ENCODE results near the gene ZSCAN10.
A peak's percentile ranks its signal among the peaks of the same experiment; 100 is the strongest.

ZSCAN10 gene

DNA sequence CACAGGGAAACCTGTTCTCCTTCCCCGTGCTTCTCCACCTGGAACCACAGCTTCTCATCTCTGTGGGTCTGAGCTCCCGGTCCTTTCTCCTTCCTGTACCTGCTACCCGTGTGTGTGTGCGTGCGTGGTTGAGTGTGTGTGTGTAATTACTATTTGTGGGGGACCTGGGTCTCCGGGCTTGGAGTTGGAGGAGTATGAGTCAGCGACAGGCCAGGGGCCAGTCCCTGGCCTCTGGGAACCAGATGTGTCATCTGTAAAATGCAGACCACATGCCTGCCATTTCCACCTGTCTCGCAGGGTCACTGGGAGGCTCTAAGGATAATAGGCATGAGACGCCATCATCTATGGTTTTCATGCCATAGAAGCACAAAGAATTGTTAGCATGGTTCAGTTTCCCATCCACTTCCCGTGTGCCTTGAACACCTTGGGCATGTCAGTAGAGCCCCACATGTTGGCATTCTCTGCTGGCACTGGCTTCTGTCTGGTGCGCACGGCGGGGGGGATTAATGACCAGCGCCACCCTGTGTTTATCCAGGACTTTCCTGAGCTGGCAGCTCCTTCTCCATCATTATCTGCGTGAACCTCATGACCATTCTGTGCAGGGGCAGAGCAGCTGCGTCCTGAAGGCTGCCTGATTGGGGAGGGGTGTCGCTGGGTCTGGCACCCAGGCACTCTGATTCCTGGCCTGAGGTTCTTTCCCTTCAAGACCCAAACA is 14.8 kb upstream of the ZSCAN10 start:
- DNase-seq (ENCODE audit: low read depth), result no peak
- H3K4me3 ChIP-seq (ENCODE audit: low read depth, low read length), result peak overlapping the region; percentile 97

DNA sequence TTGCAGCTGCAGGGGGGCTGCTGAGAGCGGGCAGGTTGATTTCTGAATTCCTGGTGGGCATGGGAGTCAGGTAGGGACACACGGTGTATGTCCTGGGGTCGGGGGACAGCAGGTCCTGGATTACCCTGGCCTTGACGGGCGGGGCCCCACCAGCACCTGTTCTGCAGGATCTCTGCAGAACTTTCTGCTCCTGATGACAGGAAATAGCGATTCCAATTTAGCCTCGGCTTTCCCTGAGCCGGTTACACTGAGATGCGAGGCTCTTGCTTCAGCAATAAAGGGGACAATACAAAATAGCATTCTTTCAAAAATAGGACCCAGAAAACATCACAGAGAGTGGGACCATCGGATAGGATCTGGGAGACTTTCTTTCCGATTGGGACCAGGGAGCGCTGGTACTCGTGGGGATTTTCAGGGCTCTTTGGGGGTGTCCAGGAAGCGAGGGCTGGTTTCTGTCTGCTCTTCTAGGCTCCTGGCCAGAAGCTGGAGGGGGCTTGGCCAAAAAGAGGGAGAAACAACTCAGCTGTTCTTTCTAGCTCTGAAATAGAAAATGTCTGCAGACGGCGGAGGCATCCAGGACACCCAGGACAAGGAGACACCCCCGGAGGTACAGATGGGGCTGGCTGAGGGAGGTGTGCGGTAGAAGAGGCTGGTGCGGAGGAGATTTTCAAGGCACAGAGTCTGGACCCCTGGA is 13.9 kb upstream of the ZSCAN10 start:
- peak overlapping the region; percentile 97 for H3K4me3 ChIP-seq (ENCODE audit: low read depth, low read length)
- no peak for DNase-seq (ENCODE audit: low read depth)

DNA sequence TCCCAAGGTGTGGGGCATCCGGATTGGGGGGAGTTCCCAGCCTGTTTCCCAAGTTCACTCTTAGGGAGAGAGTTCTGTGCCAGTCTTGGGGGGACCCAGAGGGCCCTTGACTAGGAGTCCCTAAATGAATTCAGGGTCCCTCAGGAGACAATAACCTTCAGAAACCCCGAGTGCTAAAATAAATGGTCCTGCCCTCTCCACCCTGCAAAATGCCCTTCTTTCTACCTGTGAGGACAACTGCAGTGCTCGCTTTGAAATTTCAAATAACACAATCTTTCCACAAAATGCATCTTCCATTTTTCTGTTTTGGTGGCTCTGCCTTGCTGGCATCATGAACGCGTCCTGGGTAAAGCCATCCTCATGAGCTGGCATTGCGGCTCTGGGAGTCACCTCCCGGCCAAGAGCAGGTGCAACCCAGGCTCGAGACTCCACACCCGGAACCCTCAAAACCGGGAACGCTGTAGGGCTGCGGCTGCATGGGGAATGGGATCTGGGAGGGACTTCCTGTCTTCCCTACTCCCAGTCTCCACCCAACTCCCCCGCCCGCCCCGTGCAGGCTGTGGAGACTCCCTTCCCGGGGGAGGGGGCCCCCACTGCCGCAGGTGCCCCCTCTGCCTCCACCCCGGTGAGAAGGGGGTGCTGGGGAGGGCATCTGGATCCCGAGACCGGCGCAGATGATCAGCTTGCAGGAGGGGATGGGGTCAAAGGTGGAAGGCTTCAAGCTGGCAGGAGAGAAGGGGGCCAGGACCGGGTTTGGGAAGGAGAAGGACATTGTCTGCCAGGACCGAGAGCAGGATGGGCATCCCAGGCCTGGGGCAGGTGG is 13.2 kb upstream of the ZSCAN10 start, which contains the start of gene ZNF205:
TSS of gene ZNF205 (plus strand) at position 529 of the 823 bp plus-strand sequence. CDS start 845 bp downstream, outside the sequence.
- peak within 1 kb of the TSS; percentile 97 for H3K4me3 ChIP-seq (ENCODE audit: low read depth, low read length)

DNA sequence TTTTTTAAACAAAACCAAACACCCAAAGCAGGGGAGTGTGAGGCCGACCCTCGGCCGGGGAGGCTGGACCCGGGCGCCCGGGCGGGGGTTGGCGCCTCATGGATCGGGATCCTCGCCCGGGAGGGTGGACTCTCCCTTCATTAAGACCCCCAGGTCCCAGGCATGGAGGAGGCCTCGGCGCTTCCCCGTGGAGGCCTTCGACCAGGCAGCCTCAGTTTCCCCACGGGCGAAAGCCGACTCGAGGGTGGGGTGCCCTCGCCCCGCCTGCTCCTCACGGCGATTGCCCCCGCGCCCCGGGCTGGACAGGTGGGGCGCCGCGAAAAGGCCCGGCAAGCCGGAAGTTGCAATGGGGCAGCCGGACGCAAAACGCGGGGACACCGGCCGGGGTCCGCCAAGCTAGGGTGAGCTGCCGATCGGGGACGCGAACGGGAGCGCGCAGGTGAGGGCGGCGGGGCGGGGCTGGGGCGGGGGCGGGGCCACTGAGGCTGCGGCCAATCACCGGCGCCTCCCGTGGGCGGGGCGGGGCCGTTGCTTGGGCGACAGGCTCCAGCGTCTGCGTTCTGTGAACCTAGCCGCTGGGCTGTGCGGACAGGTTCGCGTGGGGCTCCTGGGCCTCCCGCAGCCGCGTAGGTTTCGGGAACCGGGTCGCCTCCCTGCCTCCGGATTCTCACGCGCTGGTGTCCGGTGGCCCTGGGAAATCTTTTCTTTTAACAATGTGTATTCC is 7.3 kb upstream of the ZSCAN10 start:
- DNase-seq (ENCODE audit: low read depth), result peak; percentile 58
- H3K4me3 ChIP-seq (ENCODE audit: low read depth, low read length), result peak overlapping the region; percentile 63

More for the DNA sequence above, 13.2 kb upstream of the ZSCAN10 start, which contains the start of gene ZNF205:
- no peak for DNase-seq (ENCODE audit: low read depth)

DNA sequence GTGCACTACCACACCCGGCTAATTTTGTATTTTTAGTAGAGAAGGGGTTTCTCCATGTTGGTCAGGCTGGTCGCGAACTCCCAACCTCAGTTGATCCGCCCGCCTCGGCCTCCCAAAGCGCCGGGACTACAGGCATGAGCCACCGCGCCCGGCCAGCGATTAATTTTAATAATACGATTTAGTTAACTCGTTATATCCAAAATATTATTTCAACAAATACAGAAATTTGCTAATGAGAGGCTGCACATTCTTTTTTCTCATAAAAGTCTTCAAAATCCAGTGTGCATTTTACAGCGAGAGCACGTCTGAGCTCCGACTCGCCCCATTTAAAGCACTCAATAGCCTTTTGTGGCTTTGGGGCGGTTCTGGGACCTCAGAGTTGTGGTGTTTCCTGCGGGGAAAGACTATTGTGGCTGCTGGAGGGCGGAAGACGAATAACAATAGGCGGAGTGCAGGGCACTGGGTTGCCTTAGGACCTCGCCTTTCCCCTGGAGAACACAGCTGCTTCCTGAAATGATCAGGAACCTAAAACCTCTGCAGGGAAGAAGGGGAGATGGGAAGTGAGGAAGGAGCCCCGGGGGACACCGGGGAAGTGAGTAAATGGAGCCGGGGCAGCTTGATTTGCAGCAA is 2.9 kb upstream of the ZSCAN10 start:
- H3K4me3 ChIP-seq (ENCODE audit: low read depth, low read length), result no peak overlapping the region
- DNase-seq (ENCODE audit: low read depth), result no peak

DNA sequence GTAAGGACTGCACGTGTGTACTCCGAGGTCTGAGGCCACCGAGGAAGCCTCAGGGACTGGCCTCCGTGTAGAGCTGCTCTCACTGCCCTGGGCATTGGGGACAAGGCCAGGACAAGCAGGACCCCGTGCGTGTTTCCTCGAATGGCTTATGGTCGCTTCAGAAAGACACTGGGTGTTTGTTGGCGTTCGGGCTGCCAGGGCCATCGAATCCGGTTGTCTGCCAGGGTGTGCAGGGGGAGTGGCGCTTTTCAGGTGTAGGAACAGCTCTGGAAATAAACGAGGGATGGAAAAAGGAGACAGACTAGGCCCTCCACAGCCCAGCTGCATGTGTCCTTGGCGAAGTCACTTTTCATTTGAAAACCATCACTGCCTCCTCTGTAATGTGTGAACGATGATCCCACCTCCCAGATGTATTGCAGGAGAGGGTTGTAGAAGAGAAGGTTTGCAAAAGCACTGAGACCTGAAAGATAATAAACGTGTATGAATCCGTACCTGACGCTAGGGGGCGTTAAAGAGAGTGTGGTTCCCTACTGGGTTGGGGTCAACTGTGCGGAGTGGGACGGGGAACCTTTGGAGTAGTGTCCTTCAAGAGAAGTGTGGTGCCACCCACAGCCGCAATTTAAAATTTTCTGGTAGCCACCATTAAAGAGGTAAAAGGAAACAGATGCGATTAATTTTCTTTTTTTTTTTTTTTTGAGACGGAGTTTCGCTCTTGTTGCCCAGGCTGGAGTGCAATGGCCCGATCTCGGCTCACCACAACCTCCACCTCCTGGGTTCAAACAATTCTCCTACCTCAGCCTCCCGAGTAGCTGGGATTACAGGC is 2.1 kb upstream of the ZSCAN10 start:
- H3K4me3 ChIP-seq (ENCODE audit: low read depth, low read length), result no peak overlapping the region
- DNase-seq (ENCODE audit: low read depth), result no peak

DNA sequence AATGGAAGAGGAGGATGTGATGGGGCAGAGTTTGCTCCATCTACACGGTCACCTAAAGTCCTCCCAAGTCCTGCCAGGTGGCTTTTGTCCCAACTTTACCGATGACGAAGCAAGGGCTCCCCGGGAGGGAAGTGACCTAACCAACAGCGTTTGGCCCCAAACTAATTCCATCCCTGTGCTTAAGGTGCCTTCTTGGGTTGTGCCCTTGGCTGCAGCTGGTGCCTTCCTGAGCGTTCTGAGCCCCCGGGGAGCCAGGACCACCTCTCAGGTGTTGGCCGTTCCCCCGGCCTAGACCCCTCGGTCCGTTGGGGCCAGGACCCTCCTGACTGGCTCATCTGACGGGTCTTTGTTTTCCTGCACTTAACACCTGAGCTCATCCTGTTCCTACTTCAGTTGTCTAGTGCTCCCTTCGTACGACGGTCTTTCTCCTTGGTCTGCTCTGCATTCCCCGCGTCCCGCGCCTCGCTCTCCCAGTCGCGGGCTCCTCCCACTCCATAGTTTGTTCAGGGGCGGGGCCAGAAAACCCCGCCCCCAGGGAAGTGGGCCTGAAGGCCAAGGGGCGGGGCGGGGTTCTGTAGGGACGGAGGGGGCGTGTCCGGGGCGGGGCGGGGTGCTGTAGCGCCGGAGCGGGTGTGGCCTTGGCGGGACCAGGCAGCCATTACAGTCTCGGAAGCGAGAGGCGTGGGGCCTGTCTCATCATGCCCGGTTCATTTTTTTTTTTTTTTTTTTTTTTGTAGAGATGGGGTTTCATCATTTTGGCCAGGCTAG is 822 bp upstream of the ZSCAN10 start:
- peak overlapping the region; percentile 20 for H3K4me3 ChIP-seq (ENCODE audit: low read depth, low read length)

DNA sequence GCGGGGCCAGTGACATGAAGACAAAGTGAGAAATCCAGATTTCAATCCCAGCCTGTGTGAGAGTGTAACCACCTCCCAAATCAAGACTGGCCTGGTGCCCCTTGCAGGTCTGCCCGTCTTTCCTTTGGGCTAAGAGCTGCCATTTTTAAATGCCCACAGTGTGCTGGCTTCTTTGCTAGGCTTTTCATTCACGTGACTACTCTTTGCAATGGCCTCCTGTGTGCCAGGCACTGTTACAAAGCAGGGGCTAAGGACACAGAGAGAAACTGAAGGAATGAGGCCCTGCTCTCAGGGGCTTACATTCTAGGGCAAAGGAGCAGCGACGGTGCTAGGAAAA is 269 bp upstream of the ZSCAN10 start:
- DNase-seq (ENCODE audit: low read depth), result no peak
- no peak overlapping the region for H3K4me3 ChIP-seq (ENCODE audit: low read depth, low read length)

More for the DNA sequence above, 822 bp upstream of the ZSCAN10 start:
- DNase-seq (ENCODE audit: low read depth), result peak; percentile 31

DNA sequence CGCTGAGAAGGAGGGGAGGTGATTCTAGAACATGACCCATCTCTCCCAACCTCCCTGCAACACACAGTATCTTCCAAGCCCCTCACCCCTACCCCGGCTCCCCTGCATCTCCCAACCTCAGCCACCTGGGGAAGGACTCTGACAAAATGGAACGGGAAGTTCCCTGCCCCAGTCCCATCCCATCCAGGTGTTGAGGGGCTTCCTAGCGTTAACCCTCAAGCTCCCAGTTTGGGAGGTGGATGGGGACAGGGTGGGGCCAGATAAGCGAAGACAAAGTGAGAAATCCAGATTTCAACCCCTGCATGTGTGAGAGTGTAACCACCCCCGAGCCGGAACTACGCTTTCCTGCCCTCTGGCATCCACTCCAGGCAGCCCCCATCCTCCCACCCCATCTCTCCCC is 1.8 kb downstream of the ZSCAN10 start:
- no peak for DNase-seq (ENCODE audit: low read depth)
- no peak overlapping the region for H3K4me3 ChIP-seq (ENCODE audit: low read depth, low read length)

DNA sequence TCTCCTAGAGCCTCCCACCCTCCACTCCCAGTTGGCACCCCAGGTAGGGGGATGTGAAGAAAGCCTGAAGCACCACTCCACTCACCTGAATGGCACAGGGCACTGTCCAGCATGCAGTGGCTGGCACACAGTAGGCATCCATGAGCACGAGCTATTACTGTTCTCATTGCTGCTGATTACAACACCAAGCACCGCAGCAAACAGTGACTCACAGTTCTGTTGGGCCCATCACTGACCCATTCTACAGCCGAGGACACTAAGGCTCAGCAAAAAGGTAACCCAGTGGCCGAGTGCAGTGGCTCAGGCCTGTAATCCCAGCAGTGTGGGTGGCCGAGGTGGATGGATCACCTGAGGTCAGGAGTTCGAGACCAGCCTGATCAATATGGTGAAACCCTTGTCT is 2.7 kb downstream of the ZSCAN10 start:
- H3K4me3 ChIP-seq (ENCODE audit: low read depth, low read length), result no peak overlapping the region
- DNase-seq (ENCODE audit: low read depth), result no peak

DNA sequence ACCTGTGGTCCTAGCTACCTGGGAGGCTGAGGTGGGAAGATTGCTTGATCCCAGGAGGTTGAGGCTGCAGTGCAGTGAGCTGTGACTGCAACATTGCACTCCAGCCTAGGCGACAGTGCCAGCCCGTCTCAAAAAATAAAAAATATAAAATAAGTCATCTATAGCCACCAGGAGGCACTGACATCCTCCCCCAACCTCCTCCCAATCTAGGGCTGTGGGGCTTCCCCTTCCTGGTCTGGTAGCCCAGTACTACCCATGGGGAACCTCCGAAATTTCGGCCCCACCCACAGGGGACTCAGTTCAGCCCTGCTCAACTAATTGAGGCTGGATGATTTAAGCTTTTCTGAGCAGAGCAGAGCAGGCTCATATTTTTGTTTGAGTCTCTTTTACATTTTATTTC is 3.2 kb downstream of the ZSCAN10 start:
- H3K4me3 ChIP-seq (ENCODE audit: low read depth, low read length), result no peak overlapping the region
- no peak for DNase-seq (ENCODE audit: low read depth)

DNA sequence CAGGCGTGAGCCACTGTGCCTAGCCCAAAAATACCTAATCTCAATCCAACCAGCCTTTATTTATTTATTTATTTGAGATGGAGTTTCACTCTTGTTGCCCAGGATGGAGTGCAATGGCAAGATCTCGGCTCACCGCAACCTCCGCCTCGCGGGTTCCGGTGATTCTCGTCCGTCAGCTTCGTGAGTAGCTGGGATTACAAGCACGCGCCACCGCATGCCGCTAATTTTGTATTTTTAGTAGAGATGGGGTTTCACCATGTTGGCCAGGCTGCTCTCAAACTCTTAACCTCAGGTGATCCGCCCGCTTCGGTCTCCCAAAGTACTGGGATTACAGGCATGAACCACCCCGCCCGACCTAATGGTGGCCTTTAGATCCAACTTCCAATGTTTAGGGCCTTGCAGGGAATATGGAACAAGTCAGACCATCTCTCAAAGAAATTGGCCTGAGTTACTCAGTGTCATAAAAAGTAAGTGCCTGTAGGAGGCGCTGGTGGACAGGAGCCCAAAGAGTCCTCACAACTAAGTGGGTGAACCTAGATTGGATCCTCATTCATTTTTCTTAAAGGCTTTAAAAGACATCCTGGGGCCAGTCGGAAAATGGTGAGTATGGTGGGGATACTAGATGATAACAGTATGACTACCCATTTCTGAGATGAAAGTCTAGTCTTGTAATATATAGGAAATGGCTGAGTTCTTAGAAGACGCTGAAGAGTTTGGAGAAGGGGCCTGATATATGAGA is 4.6 kb downstream of the ZSCAN10 start:
- no peak overlapping the region for H3K4me3 ChIP-seq (ENCODE audit: low read depth, low read length)
- DNase-seq (ENCODE audit: low read depth), result no peak

DNA sequence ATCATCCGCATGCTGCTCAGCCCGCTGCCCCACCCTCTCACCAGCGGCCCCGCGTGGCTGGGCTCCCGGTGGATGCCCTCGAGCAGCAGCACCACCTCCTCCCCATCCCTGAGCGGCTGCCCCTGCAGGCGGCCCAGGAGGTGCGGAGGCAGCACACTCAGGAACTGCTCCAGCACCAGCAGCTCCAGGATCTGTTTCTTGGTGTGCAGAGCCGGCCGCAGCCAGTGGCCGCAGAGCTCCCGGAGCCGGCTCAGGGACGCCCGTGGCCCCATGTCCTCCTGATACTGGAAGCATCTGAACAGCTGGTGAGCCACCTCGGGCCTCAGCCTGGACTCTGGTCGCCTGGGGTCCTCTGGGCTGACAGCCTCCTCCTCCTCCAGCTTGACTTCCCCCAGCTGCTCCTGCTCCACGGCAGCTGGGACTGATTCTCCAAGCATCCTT is 6.6 kb downstream of the ZSCAN10 start:
- no peak for DNase-seq (ENCODE audit: low read depth)
- H3K4me3 ChIP-seq (ENCODE audit: low read depth, low read length), result no peak overlapping the region

DNA sequence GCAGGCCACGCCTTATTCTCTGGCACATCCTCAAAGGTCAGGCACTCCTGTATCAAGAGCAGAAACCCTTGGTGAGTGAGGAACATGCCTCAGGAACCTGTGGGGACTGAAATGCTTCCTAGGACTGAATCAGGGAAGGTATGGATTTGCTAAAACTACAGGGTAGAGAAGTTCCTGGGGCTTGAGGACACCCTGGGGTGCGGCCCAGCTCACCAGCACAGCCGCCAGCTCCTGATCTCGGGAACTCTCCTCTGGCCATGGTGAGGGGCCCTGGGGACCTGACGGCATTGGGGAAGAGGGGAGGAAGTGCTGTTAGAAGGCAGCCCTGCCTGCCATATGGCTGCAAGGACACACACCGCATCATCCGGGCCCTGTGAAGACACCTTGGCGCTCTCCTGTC is 7.5 kb downstream of the ZSCAN10 start:
- DNase-seq (ENCODE audit: low read depth), result no peak
- no peak overlapping the region for H3K4me3 ChIP-seq (ENCODE audit: low read depth, low read length)

DNA sequence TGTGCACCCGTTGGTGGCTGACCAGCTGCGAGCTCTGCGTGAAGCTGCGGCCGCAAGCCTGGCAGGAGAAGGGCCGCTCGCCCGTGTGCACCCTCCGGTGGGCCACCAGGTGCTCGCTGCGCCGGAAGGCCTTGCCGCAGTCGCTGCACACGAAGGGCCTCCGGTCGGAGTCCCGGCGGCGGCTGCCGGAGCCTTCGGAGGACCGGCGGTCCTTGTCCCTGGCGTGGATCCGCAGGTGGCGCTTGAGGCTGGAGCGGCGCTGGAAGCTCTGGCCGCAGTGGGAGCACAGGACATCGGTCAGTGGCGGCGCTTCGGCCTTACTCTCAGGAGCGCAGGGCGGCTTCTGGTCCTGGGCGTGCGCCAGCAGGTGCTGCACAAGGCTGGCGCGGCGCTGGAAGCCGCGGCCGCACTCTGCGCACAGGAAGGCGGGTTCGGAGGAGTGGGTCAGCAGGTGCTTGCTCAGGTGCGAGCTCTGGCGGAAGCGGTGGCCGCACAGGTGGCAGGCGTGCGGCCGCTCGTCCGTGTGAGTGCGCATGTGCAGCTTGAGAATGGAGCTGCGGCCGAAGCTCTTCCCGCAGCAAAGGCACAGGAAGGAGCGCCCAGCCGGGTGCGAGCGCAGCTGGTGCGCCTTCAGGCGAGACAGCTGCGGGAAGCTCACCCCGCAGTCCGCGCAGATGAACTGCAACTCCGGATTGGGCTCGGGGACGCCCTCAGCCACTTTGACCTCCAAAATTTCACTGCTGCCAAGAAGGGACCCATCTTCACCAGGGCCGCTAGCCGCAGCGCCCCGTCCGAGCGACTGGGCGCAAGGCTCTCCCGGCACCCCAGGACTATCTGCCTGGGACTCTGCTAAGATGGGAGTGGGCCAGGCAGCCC is 9.1 kb downstream of the ZSCAN10 start:
- DNase-seq (ENCODE audit: low read depth), result no peak
- no peak overlapping the region for H3K4me3 ChIP-seq (ENCODE audit: low read depth, low read length)

All from skeletal muscle cell (primary cell).